PFSK-1 (cell line): ENCODE measurements around the gene GABRA5.

Experiments
- FOXP2 ChIP-seq: optimal IDR thresholded peaks from 2 replicates; pipeline ENCODE3; 2011; ENCODE audit warnings: borderline replicate concordance, control low read depth, inconsistent platforms; ENCODE audit not compliant: insufficient read depth; ENCODE audit errors: extremely low read length, extremely low read depth
- POLR2AphosphoS5 ChIP-seq: IDR thresholded peaks from 2 replicates; pipeline ENCODE4 v1.6.1; 2012; ENCODE audit warnings: low read depth, mild to moderate bottlenecking, control low read depth, low read length, moderate library complexity
- REST ChIP-seq, 2 experiments: IDR thresholded peaks; 2 replicates each; pipeline versions ENCODE4 v1.6.1 to v1.8.0; 2011 to 2012; ENCODE audit warnings: low read depth in 2 of 2, low read length in 2 of 2, control low read depth in 1 of 2, inconsistent platforms in 1 of 2, mild to moderate bottlenecking in 1 of 2, moderate library complexity in 1 of 2; ENCODE audit not compliant: insufficient read depth in 1 of 2
- SIN3A ChIP-seq: IDR thresholded peaks from 2 replicates; pipeline ENCODE4 v1.6.1; 2012; ENCODE audit warnings: mild to moderate bottlenecking, low read length, moderate library complexity, borderline replicate concordance; ENCODE audit not compliant: insufficient read depth
- TAF1 ChIP-seq: IDR thresholded peaks from 2 replicates; pipeline ENCODE4 v1.6.1; 2012; ENCODE audit warnings: low read length, control low read depth, borderline replicate concordance; ENCODE audit not compliant: insufficient read depth

GRCh38 chr15:26882112-26882511 is 15.2 kb downstream of the GABRA5 start:
- no peak for TF ChIP-seq POLR2AphosphoS5
- TF ChIP-seq FOXP2 = no peak
- TF ChIP-seq TAF1 = no peak
- TF ChIP-seq SIN3A = no peak
- no peak for TF ChIP-seq REST (IDR thresholded peaks at IDR 0.05; ENCODE audit: insufficient read depth in 1 of 2, low read depth in 2 of 2, low read length in 2 of 2)
